Prostate gland (tissue), 2 donors: ENCODE results near the gene PPP2R5A. TPM values are rescaled to one million over a fixed set of nuclear protein-coding genes. Genes with fewer than 3 reads are reported as not detected.
A peak's percentile ranks its signal among the peaks of the same experiment; 100 is the strongest.

Source experiments
- DNase-seq: peaks from one replicate; pipeline ENCODE4 v3.0.0-alpha.2; 2019; ENCODE audit warnings: low spot score
- H3K27ac ChIP-seq, 2 donors: fragments of 200-600 bp; sonication (generic); 2 replicates each; pipeline ENCODE4 v1.5.1; 2017 to 2019
- H3K27me3 ChIP-seq: fragments of 200-600 bp; sonication (generic); replicated peaks from 2 replicates; pipeline ENCODE4 v1.5.1; 2019; ENCODE audit not compliant: insufficient read depth
- H3K36me3 ChIP-seq, 2 donors: fragments of 200-600 bp; sonication (generic); 1 replicate in 1 of 2; 2 replicates in 1 of 2; pipeline versions ENCODE4 v1.5.1 to v1.8.1; 2017 to 2019
- H3K4me1 ChIP-seq: fragments of 200-600 bp; sonication (generic); replicated peaks from 2 replicates; pipeline ENCODE4 v1.5.1; 2019
- H3K4me3 ChIP-seq, 2 donors: fragments of 200-600 bp; sonication (generic); 2 replicates each; pipeline ENCODE4 v1.5.1; 2017 to 2019
- H3K9me3 ChIP-seq: fragments of 200-600 bp; sonication (generic); 2 replicates; pipeline ENCODE4 v1.5.1; 2017
- CTCF ChIP-seq, 4 experiments: fragments of 200-600 bp in 2 of 4; fragments of 450-650 bp in 2 of 4; sonication (generic) in 2 of 4; IDR thresholded peaks; 1 replicate in 3 of 4; 2 replicates in 1 of 4; pipeline ENCODE4 v1.5.1; 2016 to 2019; ENCODE audit warnings: antibody characterized with exemption in 4 of 4, mild to moderate bottlenecking in 2 of 4, moderate library complexity in 2 of 4
- POLR2A ChIP-seq: fragments of 450-650 bp; IDR thresholded peaks from one replicate; pipeline ENCODE4 v1.6.1; 2016; ENCODE audit warnings: antibody characterized with exemption, mild to moderate bottlenecking
- POLR2AphosphoS5 ChIP-seq: sonication (generic); formaldehyde crosslinking; IDR thresholded peaks from one replicate; pipeline ENCODE4 v1.6.1; 2017; ENCODE audit warnings: antibody characterized with exemption
- WGBS: methylation state at CpG from one replicate; pipeline ENCODE4 v1.1.5; 2018; 5-methylcytosine and 5-hydroxymethylcytosine counted together
- intact Hi-C: fragments of 100-400 bp; cut with DNase I; formaldehyde crosslinking; loops from one replicate; pipeline ENCODE4 v1.14.2; 2022
- total RNA-seq, 2 donors: library from RNA; depleted of rRNA; stranded (reverse); fragments of >200 nt; gene quantifications; one replicate each; pipeline ENCODE4 v1.1.0, GENCODE V29; 2016

Gene PPP2R5A
- total RNA-seq, 2 donors from 2014 or later = 33.5 to 49.5 TPM

GRCh38 chr1:212367474-212368072 lies 82.4 kb downstream of the PPP2R5A start:
- intact Hi-C loops = loop anchor here (2.0 to 5.0 kb wide), 3 partner anchors 75 to 297 kb away; no protein-coding TSS in a partner anchor
- 79% methylated on average over 2 of the region's 2 CpGs for WGBS
- no peaks in the 10 kb centered on the region for H3K9me3 ChIP-seq
- H3K27ac ChIP-seq = no peak overlapping the region
- no peak for TF ChIP-seq POLR2A
- TF ChIP-seq POLR2AphosphoS5 = no peak
- TF ChIP-seq CTCF (IDR thresholded peaks at IDR 0.05) = no peak
- H3K4me3 ChIP-seq = no peak overlapping the region
- H3K36me3 ChIP-seq = no peaks in the 10 kb centered on the region
- no peaks in the 10 kb centered on the region for H3K27me3 ChIP-seq
- DNase-seq = no peak
- H3K4me1 ChIP-seq = no peaks in the 10 kb centered on the region

- H3K36me3 ChIP-seq = no peaks in the 10 kb centered on the region
- peak; percentile 43 for DNase-seq
- TF ChIP-seq CTCF (IDR thresholded peaks at IDR 0.05) (peak; percentile 42 to 74 (median 58)), POLR2AphosphoS5 (no peak), POLR2A (no peak)
- no peak overlapping the region for H3K27ac ChIP-seq
- H3K4me1 ChIP-seq = no peaks in the 10 kb centered on the region
- no peak overlapping the region for H3K4me3 ChIP-seq
- intact Hi-C loops = loop anchor here (5.0 kb wide), 2 partner anchors 76 to 84 kb away; no protein-coding TSS in a partner anchor
- WGBS = 79% methylated on average over 3 of the region's 3 CpGs
- H3K9me3 ChIP-seq = no peaks in the 10 kb centered on the region
- no peaks in the 10 kb centered on the region for H3K27me3 ChIP-seq
Measured at GRCh38 chr1:212368073-212368484, 82.9 kb downstream of the PPP2R5A start.

GRCh38 chr1:212375986-212376385 lies 90.8 kb downstream of the PPP2R5A start:
- intact Hi-C loops = no loop called here
- H3K9me3 ChIP-seq = no peaks in the 10 kb centered on the region

GRCh38 chr1:212377644-212378043 lies 92.4 kb downstream of the PPP2R5A start:
- Histone ChIP-seq H3K27me3 (no peaks in the 10 kb centered on the region), H3K9me3 (no peaks in the 10 kb centered on the region), H3K36me3 (no peaks in the 10 kb centered on the region), H3K4me1 (no peaks in the 10 kb centered on the region), H3K27ac (no peak overlapping the region), H3K4me3 (no peak overlapping the region)
- DNase-seq = no peak
- no peak for TF ChIP-seq CTCF (IDR thresholded peaks at IDR 0.05)
- TF ChIP-seq POLR2A = no peak
- no peak for TF ChIP-seq POLR2AphosphoS5
- intact Hi-C loops = no loop called here
- 93% methylated on average over 3 of the region's 3 CpGs for WGBS

More at GRCh38 chr1:212375986-212376385, 90.8 kb downstream of the PPP2R5A start:
- TF ChIP-seq POLR2A (no peak), POLR2AphosphoS5 (no peak), CTCF (IDR thresholded peaks at IDR 0.05) (no peak)
- Histone ChIP-seq H3K27ac (no peak overlapping the region), H3K36me3 (no peaks in the 10 kb centered on the region), H3K4me1 (no peaks in the 10 kb centered on the region), H3K4me3 (no peak overlapping the region), H3K27me3 (no peaks in the 10 kb centered on the region)
- DNase-seq = no peak
- WGBS = 86% methylated on average over 5 of the region's 5 CpGs

DNA sequence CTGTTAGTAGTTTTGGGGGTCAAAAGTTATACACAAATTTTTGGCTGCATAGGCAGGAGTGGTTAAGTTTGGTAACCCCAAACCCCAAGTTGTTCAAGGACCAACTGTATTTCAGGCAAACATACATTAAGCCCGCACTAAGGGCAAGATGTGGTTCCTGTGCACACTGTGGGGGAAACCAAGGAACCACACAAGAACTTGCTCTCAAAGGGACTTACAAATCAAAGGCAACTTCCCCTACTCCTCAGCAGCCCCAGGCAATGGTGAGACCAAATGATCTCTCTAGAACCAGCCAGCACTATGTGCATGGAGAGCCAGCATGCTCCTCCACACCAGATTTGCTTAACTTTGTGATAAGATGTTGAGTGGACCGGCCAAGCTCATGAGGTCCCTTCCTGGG lies 94.2 kb downstream of the PPP2R5A start:
- no peak for DNase-seq
- H3K27me3 ChIP-seq = no peaks in the 10 kb centered on the region
- H3K27ac ChIP-seq = no peak overlapping the region
- no peaks in the 10 kb centered on the region for H3K36me3 ChIP-seq
- no peak for TF ChIP-seq POLR2A
- no peak for TF ChIP-seq POLR2AphosphoS5
- TF ChIP-seq CTCF (IDR thresholded peaks at IDR 0.05) = no peak
- H3K4me1 ChIP-seq = no peaks in the 10 kb centered on the region
- no peaks in the 10 kb centered on the region for H3K9me3 ChIP-seq
- no peak overlapping the region for H3K4me3 ChIP-seq
- intact Hi-C loops = no loop called here
- 96% methylated on average over 2 of the region's 2 CpGs for WGBS
